HCT116 (cell line): Measurements from ENCODE around the gene RHEBL1. TPM values are rescaled to one million over a fixed set of nuclear protein-coding genes. Genes with fewer than 3 reads are reported as not detected.
A peak's percentile ranks its signal among the peaks of the same experiment; 100 is the strongest.

Experiments used
- CBX3 ChIP-seq: IDR thresholded peaks from 2 replicates; pipeline ENCODE4 v1.6.1; 2012; ENCODE audit warnings: low read depth
- ELF1 ChIP-seq: IDR thresholded peaks from 2 replicates; pipeline ENCODE4 v1.6.1; 2012; ENCODE audit warnings: low read depth, borderline replicate concordance
- JUND ChIP-seq: IDR thresholded peaks from 2 replicates; pipeline ENCODE4 v1.6.1; 2012
- SIN3A ChIP-seq: IDR thresholded peaks from 2 replicates; pipeline ENCODE4 v1.6.1; 2012; ENCODE audit warnings: low read depth
- ZFX ChIP-seq: fragments of 450-650 bp; IDR thresholded peaks from 2 replicates; pipeline ENCODE4 v1.6.1; 2017
- total RNA-seq: library from RNA; stranded (reverse); gene quantifications from one replicate; pipeline ENCODE4 v1.2.1, GENCODE V29; 2021; ENCODE audit not compliant: unreplicated experiment
- TF ChIP-seq, protein P1 (sequence below): IDR thresholded peaks from 2 replicates; pipeline ENCODE4 v1.6.1; 2011; ENCODE audit warnings: mild to moderate bottlenecking, low read length, moderate library complexity; ENCODE audit not compliant: insufficient replicate concordance; ENCODE audit errors: extremely low read depth
- TF ChIP-seq, protein P2 (sequence below): IDR thresholded peaks from 2 replicates; pipeline ENCODE4 v1.6.1; 2012; ENCODE audit warnings: low read depth

The RHEBL1 gene
- total RNA-seq, 1 experiment from 2014 or later: 2.8 TPM

DNA sequence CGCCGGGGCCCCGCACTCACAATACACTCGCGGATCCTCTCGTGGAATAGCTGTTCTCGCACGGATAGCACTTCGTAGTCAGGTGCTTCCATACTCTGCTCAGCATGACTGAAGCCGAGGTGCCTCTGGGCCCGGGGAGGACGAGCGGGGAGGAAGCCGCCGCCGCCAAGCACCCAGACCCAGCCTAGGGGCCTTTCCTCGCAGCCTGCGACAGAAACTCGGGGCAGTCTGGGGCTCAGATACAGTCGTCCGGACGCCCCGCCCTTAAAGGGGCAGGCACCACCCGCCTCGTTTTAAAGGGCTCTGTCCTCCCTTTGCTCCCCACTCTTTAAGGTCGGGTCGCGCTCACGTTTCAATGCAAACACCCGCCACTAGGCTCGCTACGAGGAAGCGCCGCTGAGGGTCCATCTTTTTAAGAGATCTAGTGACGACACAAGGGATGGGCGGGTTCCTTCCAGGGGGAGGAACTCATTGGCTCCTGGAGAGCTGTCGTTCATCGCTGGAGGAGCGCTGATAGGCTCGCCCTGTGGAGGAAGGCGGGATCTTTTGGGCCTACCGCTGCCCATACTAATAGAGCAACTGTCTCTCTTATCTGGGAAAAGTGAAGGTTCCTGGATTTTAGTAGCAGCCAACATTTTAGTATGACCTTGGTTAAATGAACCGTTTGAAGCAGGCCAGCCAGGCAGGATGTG, 40.8 kb upstream of the RHEBL1 start, which contains the start of gene LMBR1L (continued):
- TF ChIP-seq, protein P1, sequence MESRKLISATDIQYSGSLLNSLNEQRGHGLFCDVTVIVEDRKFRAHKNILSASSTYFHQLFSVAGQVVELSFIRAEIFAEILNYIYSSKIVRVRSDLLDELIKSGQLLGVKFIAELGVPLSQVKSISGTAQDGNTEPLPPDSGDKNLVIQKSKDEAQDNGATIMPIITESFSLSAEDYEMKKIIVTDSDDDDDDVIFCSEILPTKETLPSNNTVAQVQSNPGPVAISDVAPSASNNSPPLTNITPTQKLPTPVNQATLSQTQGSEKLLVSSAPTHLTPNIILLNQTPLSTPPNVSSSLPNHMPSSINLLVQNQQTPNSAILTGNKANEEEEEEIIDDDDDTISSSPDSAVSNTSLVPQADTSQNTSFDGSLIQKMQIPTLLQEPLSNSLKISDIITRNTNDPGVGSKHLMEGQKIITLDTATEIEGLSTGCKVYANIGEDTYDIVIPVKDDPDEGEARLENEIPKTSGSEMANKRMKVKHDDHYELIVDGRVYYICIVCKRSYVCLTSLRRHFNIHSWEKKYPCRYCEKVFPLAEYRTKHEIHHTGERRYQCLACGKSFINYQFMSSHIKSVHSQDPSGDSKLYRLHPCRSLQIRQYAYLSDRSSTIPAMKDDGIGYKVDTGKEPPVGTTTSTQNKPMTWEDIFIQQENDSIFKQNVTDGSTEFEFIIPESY: no peak
- TF ChIP-seq JUND (no peak), ELF1 (no peak; the same call in 1 of the 2 replicates), CBX3 (no peak), SIN3A (no peak; the same call in 1 of the 2 replicates), ZFX (0 out of 2 replicates have a peak, but pooled peaks have one; percentile 34)
- TF ChIP-seq, protein P2, sequence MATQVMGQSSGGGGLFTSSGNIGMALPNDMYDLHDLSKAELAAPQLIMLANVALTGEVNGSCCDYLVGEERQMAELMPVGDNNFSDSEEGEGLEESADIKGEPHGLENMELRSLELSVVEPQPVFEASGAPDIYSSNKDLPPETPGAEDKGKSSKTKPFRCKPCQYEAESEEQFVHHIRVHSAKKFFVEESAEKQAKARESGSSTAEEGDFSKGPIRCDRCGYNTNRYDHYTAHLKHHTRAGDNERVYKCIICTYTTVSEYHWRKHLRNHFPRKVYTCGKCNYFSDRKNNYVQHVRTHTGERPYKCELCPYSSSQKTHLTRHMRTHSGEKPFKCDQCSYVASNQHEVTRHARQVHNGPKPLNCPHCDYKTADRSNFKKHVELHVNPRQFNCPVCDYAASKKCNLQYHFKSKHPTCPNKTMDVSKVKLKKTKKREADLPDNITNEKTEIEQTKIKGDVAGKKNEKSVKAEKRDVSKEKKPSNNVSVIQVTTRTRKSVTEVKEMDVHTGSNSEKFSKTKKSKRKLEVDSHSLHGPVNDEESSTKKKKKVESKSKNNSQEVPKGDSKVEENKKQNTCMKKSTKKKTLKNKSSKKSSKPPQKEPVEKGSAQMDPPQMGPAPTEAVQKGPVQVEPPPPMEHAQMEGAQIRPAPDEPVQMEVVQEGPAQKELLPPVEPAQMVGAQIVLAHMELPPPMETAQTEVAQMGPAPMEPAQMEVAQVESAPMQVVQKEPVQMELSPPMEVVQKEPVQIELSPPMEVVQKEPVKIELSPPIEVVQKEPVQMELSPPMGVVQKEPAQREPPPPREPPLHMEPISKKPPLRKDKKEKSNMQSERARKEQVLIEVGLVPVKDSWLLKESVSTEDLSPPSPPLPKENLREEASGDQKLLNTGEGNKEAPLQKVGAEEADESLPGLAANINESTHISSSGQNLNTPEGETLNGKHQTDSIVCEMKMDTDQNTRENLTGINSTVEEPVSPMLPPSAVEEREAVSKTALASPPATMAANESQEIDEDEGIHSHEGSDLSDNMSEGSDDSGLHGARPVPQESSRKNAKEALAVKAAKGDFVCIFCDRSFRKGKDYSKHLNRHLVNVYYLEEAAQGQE: no peak
